ENCODE results near the gene TBC1D23.
"Not testable (repeated sequence)": the region's sequence is repeated elsewhere in the genome, so short reads cannot be mapped to it uniquely, and the experiment has no call there.

Gene TBC1D23

GRCh38 chr3:100269410-100270214 is 8.8 kb downstream of the TBC1D23 start:
- WGBS, result 75% methylated on average over 2 of the region's 2 CpGs
- no peak overlapping the region for H3K27ac ChIP-seq (ENCODE audit: low read depth, low read length)
- H3K9ac ChIP-seq (ENCODE audit: low read depth, low read length), result no peak overlapping the region
- no peaks in the 10 kb centered on the region for H3K36me3 ChIP-seq (ENCODE audit: insufficient read depth, low read length)
- H3K27me3 ChIP-seq (ENCODE audit: insufficient read depth, low read length), result no peaks in the 10 kb centered on the region
- H3K4me3 ChIP-seq (ENCODE audit: low read length), result no peak overlapping the region
- peaks cover 65% of the 10 kb centered on the region for H3K4me1 ChIP-seq (ENCODE audit: insufficient read depth, low read length)
- no peaks in the 10 kb centered on the region for H3K9me3 ChIP-seq (ENCODE audit: insufficient read depth, low read depth, low read length)

GRCh38 chr3:100270215-100270583 is 9.4 kb downstream of the TBC1D23 start:
- Histone ChIP-seq H3K27ac (ENCODE audit: low read depth, low read length) (no peak overlapping the region), H3K27me3 (ENCODE audit: insufficient read depth, low read length) (no peaks in the 10 kb centered on the region), H3K9ac (ENCODE audit: low read depth, low read length) (no peak overlapping the region)

GRCh38 chr3:100271522-100271921 is 10.7 kb downstream of the TBC1D23 start:
- H3K4me1 ChIP-seq (ENCODE audit: insufficient read depth, low read length), result peaks cover 56% of the 10 kb centered on the region
- H3K36me3 ChIP-seq (ENCODE audit: insufficient read depth, low read length), result no peaks in the 10 kb centered on the region
- no peaks in the 10 kb centered on the region for H3K9me3 ChIP-seq (ENCODE audit: insufficient read depth, low read depth, low read length)
- no peak overlapping the region for H3K27ac ChIP-seq (ENCODE audit: low read depth, low read length)
- no peak overlapping the region for H3K4me3 ChIP-seq (ENCODE audit: low read length)
- 85% methylated on average over 1 of the region's 1 CpG for WGBS
- H3K9ac ChIP-seq (ENCODE audit: low read depth, low read length), result no peak overlapping the region
- no peaks in the 10 kb centered on the region for H3K27me3 ChIP-seq (ENCODE audit: insufficient read depth, low read length)

More at GRCh38 chr3:100270215-100270583, 9.4 kb downstream of the TBC1D23 start:
- Histone ChIP-seq H3K36me3 (ENCODE audit: insufficient read depth, low read length) (no peaks in the 10 kb centered on the region), H3K4me1 (ENCODE audit: insufficient read depth, low read length) (peaks cover 59% of the 10 kb centered on the region), H3K9me3 (ENCODE audit: insufficient read depth, low read depth, low read length) (no peaks in the 10 kb centered on the region), H3K4me3 (ENCODE audit: low read length) (no peak overlapping the region)
- WGBS, result 71% methylated on average over 2 of the region's 2 CpGs

DNA sequence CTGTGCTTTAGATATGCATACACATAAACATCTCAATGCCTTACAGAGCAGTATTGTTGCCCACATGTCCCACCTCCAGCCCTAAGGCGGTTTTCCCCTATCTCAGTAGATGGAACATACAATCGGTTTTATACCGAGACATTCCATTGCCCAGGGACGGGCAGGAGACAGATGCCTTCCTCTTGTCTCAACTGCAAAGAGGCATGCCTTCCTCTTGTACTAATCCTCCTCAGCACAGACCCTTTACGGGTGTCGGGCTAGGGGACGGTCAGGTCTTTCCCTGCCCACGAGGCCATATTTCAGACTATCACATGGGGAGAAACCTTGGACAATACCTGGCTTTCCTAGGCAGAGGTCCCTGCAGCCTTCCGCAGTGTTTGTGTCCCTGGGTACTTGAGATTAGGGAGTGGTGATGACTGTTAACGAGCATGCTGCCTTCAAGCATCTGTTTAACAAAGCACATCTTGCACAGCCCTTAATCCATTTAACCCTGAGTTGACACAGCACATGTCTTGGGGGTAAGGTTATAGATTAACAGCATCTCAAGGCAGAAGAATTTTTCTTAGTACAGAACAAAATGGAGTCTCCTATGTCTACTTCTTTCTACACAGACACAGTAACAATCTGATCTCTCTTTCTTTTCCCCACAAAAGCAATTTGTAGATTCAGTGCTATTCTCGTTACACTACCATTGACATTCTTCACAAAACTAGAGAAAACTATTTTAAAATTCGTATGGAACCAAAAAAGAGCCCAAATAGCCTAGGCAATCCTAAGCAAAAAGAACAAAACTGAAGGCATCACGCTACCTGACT is 12.2 kb downstream of the TBC1D23 start:
- not testable (repeated sequence) for H3K4me3 ChIP-seq (ENCODE audit: low read length); H3K36me3 ChIP-seq (ENCODE audit: insufficient read depth, low read length); H3K9me3 ChIP-seq (ENCODE audit: insufficient read depth, low read depth, low read length); H3K27ac ChIP-seq (ENCODE audit: low read depth, low read length); H3K9ac ChIP-seq (ENCODE audit: low read depth, low read length); H3K27me3 ChIP-seq (ENCODE audit: insufficient read depth, low read length)
- WGBS, result 42% methylated on average over 11 of the region's 13 CpGs
- H3K4me1 ChIP-seq (ENCODE audit: insufficient read depth, low read length), result peaks cover 71% of the 10 kb centered on the region

GRCh38 chr3:100274361-100274760 is 13.6 kb downstream of the TBC1D23 start:
- H3K27ac ChIP-seq (ENCODE audit: low read depth, low read length), result no peak overlapping the region
- no peaks in the 10 kb centered on the region for H3K27me3 ChIP-seq (ENCODE audit: insufficient read depth, low read length)
- no peaks in the 10 kb centered on the region for H3K36me3 ChIP-seq (ENCODE audit: insufficient read depth, low read length)
- no peaks in the 10 kb centered on the region for H3K9me3 ChIP-seq (ENCODE audit: insufficient read depth, low read depth, low read length)
- peaks cover 61% of the 10 kb centered on the region for H3K4me1 ChIP-seq (ENCODE audit: insufficient read depth, low read length)
- H3K9ac ChIP-seq (ENCODE audit: low read depth, low read length), result no peak overlapping the region
- H3K4me3 ChIP-seq (ENCODE audit: low read length), result no peak overlapping the region
- 67% methylated on average over 1 of the region's 5 CpGs for WGBS

DNA sequence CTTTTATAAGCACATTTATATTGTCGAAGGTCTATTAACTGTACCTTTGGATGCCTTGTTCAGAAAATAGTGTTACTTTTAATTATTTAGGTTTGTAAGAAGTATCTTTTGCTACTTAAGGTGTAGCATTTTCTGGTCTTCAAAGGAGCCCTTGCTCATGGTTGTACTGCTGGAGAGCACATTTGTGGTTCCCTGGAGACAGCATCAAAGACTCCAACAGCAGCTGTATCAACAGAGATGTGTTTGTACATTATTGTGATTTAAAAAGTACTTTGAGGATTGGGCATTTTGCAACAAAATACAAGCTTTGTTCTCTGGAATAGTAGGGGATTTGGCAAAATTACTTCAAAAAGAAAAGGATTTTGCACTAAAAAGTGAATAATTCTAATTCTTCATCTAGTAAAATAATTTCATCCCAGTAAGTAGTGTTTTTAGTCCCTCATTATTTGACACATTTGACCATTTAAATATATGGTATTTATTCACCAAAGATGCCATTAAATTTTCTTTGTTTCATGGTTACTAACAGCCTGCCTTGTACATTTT is 16.5 kb downstream of the TBC1D23 start:
- no peak overlapping the region for H3K4me3 ChIP-seq (ENCODE audit: low read length)
- H3K27ac ChIP-seq (ENCODE audit: low read depth, low read length), result no peak overlapping the region; the same call in 1 of the 2 replicates
- H3K4me1 ChIP-seq (ENCODE audit: insufficient read depth, low read length), result peaks cover 32% of the 10 kb centered on the region
- no peaks in the 10 kb centered on the region for H3K27me3 ChIP-seq (ENCODE audit: insufficient read depth, low read length)
- 64% methylated on average over 1 of the region's 1 CpG for WGBS
- no peaks in the 10 kb centered on the region for H3K9me3 ChIP-seq (ENCODE audit: insufficient read depth, low read depth, low read length)
- peaks cover 26% of the 10 kb centered on the region for H3K36me3 ChIP-seq (ENCODE audit: insufficient read depth, low read length)
- no peak overlapping the region for H3K9ac ChIP-seq (ENCODE audit: low read depth, low read length)

- WGBS, result 85% methylated on average over 1 of the region's 2 CpGs
- Histone ChIP-seq H3K36me3 (ENCODE audit: insufficient read depth, low read length) (peaks cover 39% of the 10 kb centered on the region), H3K27ac (ENCODE audit: low read depth, low read length) (no peak overlapping the region), H3K4me1 (ENCODE audit: insufficient read depth, low read length) (peaks cover 27% of the 10 kb centered on the region), H3K27me3 (ENCODE audit: insufficient read depth, low read length) (no peaks in the 10 kb centered on the region), H3K9me3 (ENCODE audit: insufficient read depth, low read depth, low read length) (no peaks in the 10 kb centered on the region), H3K4me3 (ENCODE audit: low read length) (no peak overlapping the region), H3K9ac (ENCODE audit: low read depth, low read length) (no peak overlapping the region)
Measured at GRCh38 chr3:100278910-100279309, 18.1 kb downstream of the TBC1D23 start.

DNA sequence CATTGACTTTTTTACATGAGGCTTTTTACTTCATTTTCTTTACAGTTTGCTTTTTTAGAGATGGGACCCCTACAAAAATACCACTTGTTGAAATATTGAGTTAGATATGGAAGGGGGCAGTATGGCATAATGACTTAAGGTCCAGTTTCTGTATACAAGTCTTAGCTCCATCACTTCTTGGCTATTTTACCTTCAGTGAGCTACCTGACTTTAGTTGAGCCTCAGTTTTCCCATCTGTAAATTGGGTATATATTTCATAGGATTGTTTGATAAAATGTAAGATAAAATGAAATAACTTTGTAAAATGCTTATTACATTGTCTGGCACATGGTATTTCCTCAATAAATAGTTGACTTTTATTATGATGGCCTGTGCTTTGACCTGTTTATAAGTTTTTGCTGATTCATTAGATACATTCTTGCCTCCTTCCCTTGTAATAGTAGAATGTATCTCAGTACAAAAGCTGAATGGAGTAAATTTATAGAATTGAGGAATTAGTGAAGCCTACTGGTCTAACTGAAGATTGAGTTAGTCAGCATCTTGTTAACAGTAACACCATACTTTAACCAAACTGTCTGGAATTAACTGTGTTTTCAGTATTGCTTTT is 27.6 kb downstream of the TBC1D23 start:
- Histone ChIP-seq H3K27me3 (ENCODE audit: insufficient read depth, low read length) (no peaks in the 10 kb centered on the region), H3K4me1 (ENCODE audit: insufficient read depth, low read length) (no peaks in the 10 kb centered on the region), H3K36me3 (ENCODE audit: insufficient read depth, low read length) (peaks cover 55% of the 10 kb centered on the region), H3K9me3 (ENCODE audit: insufficient read depth, low read depth, low read length) (no peaks in the 10 kb centered on the region), H3K9ac (ENCODE audit: low read depth, low read length) (no peak overlapping the region), H3K4me3 (ENCODE audit: low read length) (no peak overlapping the region), H3K27ac (ENCODE audit: low read depth, low read length) (no peak overlapping the region)

DNA sequence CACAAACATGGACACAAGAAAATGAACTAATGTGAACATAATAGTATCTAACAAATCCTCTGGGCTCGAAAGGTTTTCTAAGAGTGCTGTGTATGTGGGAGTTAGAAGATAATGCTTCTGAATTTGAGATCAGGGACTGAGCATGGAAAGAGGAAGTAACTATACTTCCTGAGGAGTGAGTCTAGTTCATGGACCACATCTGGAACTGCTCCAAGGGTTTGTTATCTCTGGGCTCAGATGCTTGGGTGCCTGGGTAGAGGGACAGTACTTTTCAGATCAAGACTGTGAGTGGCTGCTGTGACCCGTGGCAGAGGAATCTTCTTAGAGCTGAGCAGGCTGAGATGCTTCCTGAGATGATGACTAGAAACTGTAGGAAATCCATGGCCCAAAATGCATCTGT is 28.5 kb downstream of the TBC1D23 start:
- 95% methylated on average over 2 of the region's 2 CpGs for WGBS
- H3K36me3 ChIP-seq (ENCODE audit: insufficient read depth, low read length), result peaks cover 49% of the 10 kb centered on the region
- no peaks in the 10 kb centered on the region for H3K27me3 ChIP-seq (ENCODE audit: insufficient read depth, low read length)
- H3K27ac ChIP-seq (ENCODE audit: low read depth, low read length), result no peak overlapping the region
- no peak overlapping the region for H3K4me3 ChIP-seq (ENCODE audit: low read length)
- H3K4me1 ChIP-seq (ENCODE audit: insufficient read depth, low read length), result no peaks in the 10 kb centered on the region
- no peak overlapping the region for H3K9ac ChIP-seq (ENCODE audit: low read depth, low read length)
- H3K9me3 ChIP-seq (ENCODE audit: insufficient read depth, low read depth, low read length), result no peaks in the 10 kb centered on the region

- no peak overlapping the region for H3K9ac ChIP-seq (ENCODE audit: low read depth, low read length)
- no peak overlapping the region for H3K4me3 ChIP-seq (ENCODE audit: low read length)
- H3K36me3 ChIP-seq (ENCODE audit: insufficient read depth, low read length), result peaks cover 79% of the 10 kb centered on the region
- H3K4me1 ChIP-seq (ENCODE audit: insufficient read depth, low read length), result no peaks in the 10 kb centered on the region
- H3K27me3 ChIP-seq (ENCODE audit: insufficient read depth, low read length), result no peaks in the 10 kb centered on the region
- H3K9me3 ChIP-seq (ENCODE audit: insufficient read depth, low read depth, low read length), result no peaks in the 10 kb centered on the region
- WGBS, result 91% methylated on average over 1 of the region's 1 CpG
- no peak overlapping the region for H3K27ac ChIP-seq (ENCODE audit: low read depth, low read length)
Measured at GRCh38 chr3:100295089-100295488, 34.3 kb downstream of the TBC1D23 start.

- peaks cover 82% of the 10 kb centered on the region for H3K36me3 ChIP-seq (ENCODE audit: insufficient read depth, low read length)
- no peaks in the 10 kb centered on the region for H3K27me3 ChIP-seq (ENCODE audit: insufficient read depth, low read length)
- no peak overlapping the region for H3K27ac ChIP-seq (ENCODE audit: low read depth, low read length)
- H3K4me3 ChIP-seq (ENCODE audit: low read length), result no peak overlapping the region
- H3K9me3 ChIP-seq (ENCODE audit: insufficient read depth, low read depth, low read length), result no peaks in the 10 kb centered on the region
- WGBS, result 90% methylated on average over 2 of the region's 2 CpGs
- no peak overlapping the region for H3K9ac ChIP-seq (ENCODE audit: low read depth, low read length)
- no peaks in the 10 kb centered on the region for H3K4me1 ChIP-seq (ENCODE audit: insufficient read depth, low read length)
Measured at GRCh38 chr3:100297784-100298183, 37.0 kb downstream of the TBC1D23 start.

Measured in HUES64 (cell line).